22Rv1 (cell line): ENCODE measurements around the gene PDRG1.

ENCODE experiments used
- ZFX ChIP-seq: fragments of 450-650 bp; IDR thresholded peaks from 2 replicates; pipeline ENCODE4 v1.6.1; 2017; ENCODE audit warnings: antibody characterized with exemption, borderline replicate concordance
- TF ChIP-seq, protein P1 (sequence below): fragments of 450-650 bp; IDR thresholded peaks from 2 replicates; pipeline ENCODE4 v1.5.1; 2017; ENCODE audit warnings: mild to moderate bottlenecking

DNA sequence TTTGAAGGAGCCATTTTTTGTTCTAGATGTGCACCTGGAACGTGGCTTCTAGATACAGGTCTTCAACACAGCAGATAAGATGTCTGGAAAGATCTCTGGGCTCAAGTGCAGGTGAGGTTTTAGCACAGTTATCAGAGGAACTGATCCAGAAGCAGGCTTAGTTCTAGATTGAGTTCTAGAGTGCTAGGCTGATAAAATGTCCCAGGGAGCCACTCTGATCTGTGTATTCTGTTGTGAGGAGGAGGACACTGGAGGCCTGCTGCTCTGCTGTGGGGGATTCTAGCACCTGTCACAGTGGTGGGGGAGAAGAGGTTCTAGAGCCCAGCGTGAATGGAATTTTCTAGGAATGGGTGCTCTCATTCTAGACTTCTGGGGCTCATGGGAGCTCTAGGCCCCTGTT is 46.4 kb upstream of the PDRG1 start:
- TF ChIP-seq, protein P1, sequence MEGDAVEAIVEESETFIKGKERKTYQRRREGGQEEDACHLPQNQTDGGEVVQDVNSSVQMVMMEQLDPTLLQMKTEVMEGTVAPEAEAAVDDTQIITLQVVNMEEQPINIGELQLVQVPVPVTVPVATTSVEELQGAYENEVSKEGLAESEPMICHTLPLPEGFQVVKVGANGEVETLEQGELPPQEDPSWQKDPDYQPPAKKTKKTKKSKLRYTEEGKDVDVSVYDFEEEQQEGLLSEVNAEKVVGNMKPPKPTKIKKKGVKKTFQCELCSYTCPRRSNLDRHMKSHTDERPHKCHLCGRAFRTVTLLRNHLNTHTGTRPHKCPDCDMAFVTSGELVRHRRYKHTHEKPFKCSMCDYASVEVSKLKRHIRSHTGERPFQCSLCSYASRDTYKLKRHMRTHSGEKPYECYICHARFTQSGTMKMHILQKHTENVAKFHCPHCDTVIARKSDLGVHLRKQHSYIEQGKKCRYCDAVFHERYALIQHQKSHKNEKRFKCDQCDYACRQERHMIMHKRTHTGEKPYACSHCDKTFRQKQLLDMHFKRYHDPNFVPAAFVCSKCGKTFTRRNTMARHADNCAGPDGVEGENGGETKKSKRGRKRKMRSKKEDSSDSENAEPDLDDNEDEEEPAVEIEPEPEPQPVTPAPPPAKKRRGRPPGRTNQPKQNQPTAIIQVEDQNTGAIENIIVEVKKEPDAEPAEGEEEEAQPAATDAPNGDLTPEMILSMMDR, result no peak
- no peak for TF ChIP-seq ZFX
